Common myeloid progenitor, CD34-positive (primary cell): Measurements from ENCODE around the gene BNIP3.

ENCODE experiments used
- CTCF ChIA-PET: fragments of 350-600 bp; sonication (Branson Sonifier 250); formaldehyde crosslinking; loops from one replicate; lab custom pipeline; 2021; ENCODE audit warnings: antibody characterized with exemption; lab: Charles Lee
- POLR2A ChIA-PET: fragments of 350-600 bp; sonication (Branson Sonifier 250); formaldehyde crosslinking; loops from one replicate; lab custom pipeline; 2021; ENCODE audit warnings: antibody characterized with exemption; lab: Charles Lee
- DNase-seq, 3 donors: peaks; one replicate each; pipeline versions ENCODE4 v3.0.0 to v3.0.0-alpha.2; 2013
- H3K27ac ChIP-seq, 2 experiments: 1 replicate in 1 of 2; 2 replicates in 1 of 2; pipeline ENCODE4 v1.7.0; 2013; ENCODE audit warnings: inconsistent platforms in 2 of 2, low read length in 2 of 2, mild to moderate bottlenecking in 2 of 2, low read depth in 1 of 2, moderate library complexity in 1 of 2; ENCODE audit not compliant: severe bottlenecking in 2 of 2, insufficient read depth in 1 of 2, poor library complexity in 1 of 2
- H3K27me3 ChIP-seq, 5 experiments: replicated peaks in 2 of 5; 1 replicate in 3 of 5; 2 replicates in 2 of 5; pipeline versions ENCODE4 v1.6.1 to v1.7.0; 2013; ENCODE audit warnings: low read length in 4 of 5, mild to moderate bottlenecking in 2 of 5, moderate library complexity in 2 of 5, inconsistent platforms in 1 of 5; ENCODE audit not compliant: insufficient read depth in 5 of 5, control insufficient read depth in 4 of 5
- H3K36me3 ChIP-seq, 4 experiments: 1 replicate in 2 of 4; 2 replicates in 2 of 4; pipeline versions ENCODE4 v1.6.1 to v1.7.0; 2013; ENCODE audit warnings: low read length in 3 of 4, control low read depth in 1 of 4, mild to moderate bottlenecking in 1 of 4; ENCODE audit not compliant: control insufficient read depth in 4 of 4, insufficient read depth in 4 of 4
- H3K4me1 ChIP-seq, 4 experiments: 1 replicate in 3 of 4; 2 replicates in 1 of 4; pipeline versions ENCODE4 v1.6.1 to v1.7.1; 2013; ENCODE audit warnings: low read length in 3 of 4, mild to moderate bottlenecking in 3 of 4, control low read depth in 1 of 4, inconsistent platforms in 1 of 4, moderate library complexity in 1 of 4; ENCODE audit not compliant: control insufficient read depth in 4 of 4, insufficient read depth in 4 of 4; ENCODE audit errors: control extremely low read depth in 1 of 4
- H3K4me3 ChIP-seq, 7 experiments: 1 replicate in 4 of 7; 2 replicates in 3 of 7; pipeline versions ENCODE4 v1.5.1 to v1.7.0; 2013; ENCODE audit warnings: mild to moderate bottlenecking in 7 of 7, low read length in 6 of 7, moderate library complexity in 6 of 7, inconsistent platforms in 2 of 7, low read depth in 2 of 7, control low read depth in 1 of 7; ENCODE audit not compliant: insufficient read depth in 4 of 7, control insufficient read depth in 1 of 7; ENCODE audit errors: extremely low read depth in 1 of 7
- H3K9me3 ChIP-seq, 5 experiments: 1 replicate in 4 of 5; 2 replicates in 1 of 5; pipeline versions ENCODE4 v1.6.1 to v1.7.1; 2013; ENCODE audit warnings: low read length in 4 of 5, mild to moderate bottlenecking in 2 of 5, inconsistent platforms in 1 of 5, low read depth in 1 of 5, moderate library complexity in 1 of 5; ENCODE audit not compliant: control insufficient read depth in 4 of 5, insufficient read depth in 2 of 5; ENCODE audit errors: control extremely low read depth in 1 of 5
- WGBS: methylation state at CpG from one replicate; pipeline ENCODE4 v1.1.5; 2013; ENCODE audit not compliant: insufficient coverage; 5-methylcytosine and 5-hydroxymethylcytosine counted together

The BNIP3 gene

GRCh38 chr10:131974034-131974817 lies 7.5 kb downstream of the BNIP3 start:
- Histone ChIP-seq H3K27me3 (peaks cover 0 to 6% (median 0%) of the 10 kb centered on the region in 5 experiments), H3K27ac (no peak overlapping the region), H3K4me1 (peaks cover 0 to 6% (median 0%) of the 10 kb centered on the region in 4 experiments), H3K36me3 (peaks cover 0 to 23% (median 16%) of the 10 kb centered on the region in 4 experiments), H3K4me3 (no peak overlapping the region), H3K9me3 (no peaks in the 10 kb centered on the region)
- CTCF ChIA-PET, result no interaction called here
- DNase-seq, result no peak
- 100% methylated on average over 13 of the region's 14 CpGs for WGBS
- POLR2A ChIA-PET, result no interaction called here

- H3K36me3 ChIP-seq, result peaks cover 0 to 30% (median 20%) of the 10 kb centered on the region in 4 experiments
- CTCF ChIA-PET, result interaction anchor here (1.0 kb wide), 1 partner anchor 88 kb away, joined by 3 read pairs; no protein-coding TSS in a partner anchor
- no peaks in the 10 kb centered on the region for H3K27me3 ChIP-seq
- POLR2A ChIA-PET, result no interaction called here
- no peaks in the 10 kb centered on the region for H3K9me3 ChIP-seq
- H3K4me3 ChIP-seq, result no peak overlapping the region
- no peak for DNase-seq
- WGBS, result 96% methylated on average over 30 of the region's 34 CpGs
- peaks cover 0 to 6% (median 0%) of the 10 kb centered on the region in 4 experiments for H3K4me1 ChIP-seq
- no peak overlapping the region for H3K27ac ChIP-seq
Measured at GRCh38 chr10:131973160-131973951, 8.4 kb downstream of the BNIP3 start.

- WGBS, result 83% methylated on average over 9 of the region's 11 CpGs
- H3K4me1 ChIP-seq, result peaks cover 0 to 6% (median 0%) of the 10 kb centered on the region in 4 experiments
- H3K4me3 ChIP-seq, result no peak overlapping the region
- CTCF ChIA-PET, result interaction anchor here (1.0 to 1.3 kb wide), 2 partner anchors 25 to 87 kb away, joined by 3 read pairs; no protein-coding TSS in a partner anchor
- no peak for DNase-seq
- H3K9me3 ChIP-seq, result no peaks in the 10 kb centered on the region
- H3K27me3 ChIP-seq, result no peaks in the 10 kb centered on the region
- H3K27ac ChIP-seq, result no peak overlapping the region
- POLR2A ChIA-PET, result no interaction called here
- H3K36me3 ChIP-seq, result peaks cover 0 to 30% (median 20%) of the 10 kb centered on the region in 4 experiments
Measured at GRCh38 chr10:131972474-131973071, 9.2 kb downstream of the BNIP3 start.

- CTCF ChIA-PET, result interaction anchor here (1.3 kb wide), 1 partner anchor 24 kb away, joined by 3 read pairs; no protein-coding TSS in a partner anchor
- Histone ChIP-seq H3K36me3 (peaks cover 2 to 30% (median 20%) of the 10 kb centered on the region in 4 experiments), H3K27ac (no peak overlapping the region), H3K27me3 (no peaks in the 10 kb centered on the region), H3K4me1 (peaks cover 0 to 6% (median 0%) of the 10 kb centered on the region in 4 experiments), H3K4me3 (no peak overlapping the region), H3K9me3 (no peaks in the 10 kb centered on the region)
- DNase-seq, result no peak
- POLR2A ChIA-PET, result no interaction called here
- 100% methylated on average over 2 of the region's 7 CpGs for WGBS
Measured at GRCh38 chr10:131971591-131971990, 10.1 kb downstream of the BNIP3 start.

- peaks cover 0 to 6% (median 0%) of the 10 kb centered on the region in 4 experiments for H3K4me1 ChIP-seq
- H3K36me3 ChIP-seq, result peaks cover 4 to 33% (median 20%) of the 10 kb centered on the region in 4 experiments
- no peak for DNase-seq
- ChIA-PET POLR2A (no interaction called here), CTCF (interaction anchor here (1.3 kb wide), 1 partner anchor 24 kb away, joined by 3 read pairs; no protein-coding TSS in a partner anchor)
- no peak overlapping the region for H3K27ac ChIP-seq
- WGBS, result 97% methylated on average over 18 of the region's 18 CpGs
- no peak overlapping the region for H3K4me3 ChIP-seq
- no peaks in the 10 kb centered on the region for H3K27me3 ChIP-seq
- no peaks in the 10 kb centered on the region for H3K9me3 ChIP-seq
Measured at GRCh38 chr10:131970946-131971345, 10.8 kb downstream of the BNIP3 start.

GRCh38 chr10:131968949-131969348 lies 12.8 kb downstream of the BNIP3 start:
- Histone ChIP-seq H3K4me1 (peaks cover 0 to 6% (median 0%) of the 10 kb centered on the region in 4 experiments), H3K9me3 (no peaks in the 10 kb centered on the region), H3K27ac (no peak overlapping the region), H3K27me3 (no peaks in the 10 kb centered on the region), H3K4me3 (no peak overlapping the region), H3K36me3 (peaks cover 4 to 34% (median 23%) of the 10 kb centered on the region in 4 experiments)
- 96% methylated on average over 11 of the region's 13 CpGs for WGBS
- no peak for DNase-seq
- ChIA-PET POLR2A (no interaction called here), CTCF (no interaction called here)
